GM19324 (cell line): ENCODE results near the gene METTL8.

Experiments used
- ATAC-seq: cut with Tn5 transposase; IDR thresholded peaks from one replicate; pipeline ENCODE4 v1.9.1; 2021; ENCODE audit warnings: mild to moderate bottlenecking, moderate library complexity; ENCODE audit not compliant: unreplicated experiment, low FRiP score

The METTL8 gene

DNA sequence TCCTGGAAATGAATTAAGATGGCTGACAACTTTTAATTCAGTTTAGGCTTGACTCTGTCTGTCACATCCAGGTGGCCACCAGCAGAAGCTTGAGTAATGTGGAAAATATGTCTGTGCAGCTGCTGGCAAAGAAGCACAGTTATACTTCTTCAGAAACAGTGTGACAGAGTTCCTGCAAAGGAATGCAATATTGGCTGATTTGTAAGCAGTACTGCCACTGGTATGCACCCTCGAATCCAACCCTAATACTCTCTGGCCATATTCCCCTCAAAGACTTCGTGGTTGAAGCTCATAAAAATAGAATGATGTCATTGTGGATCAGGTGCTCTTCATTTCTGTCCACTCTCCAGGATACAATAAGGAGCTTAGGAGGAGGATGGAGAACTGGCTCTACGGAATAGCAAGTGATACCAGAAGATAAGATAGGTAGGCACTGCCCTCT lies 86.2 kb downstream of the METTL8 start:
- peak; percentile 32 for ATAC-seq

DNA sequence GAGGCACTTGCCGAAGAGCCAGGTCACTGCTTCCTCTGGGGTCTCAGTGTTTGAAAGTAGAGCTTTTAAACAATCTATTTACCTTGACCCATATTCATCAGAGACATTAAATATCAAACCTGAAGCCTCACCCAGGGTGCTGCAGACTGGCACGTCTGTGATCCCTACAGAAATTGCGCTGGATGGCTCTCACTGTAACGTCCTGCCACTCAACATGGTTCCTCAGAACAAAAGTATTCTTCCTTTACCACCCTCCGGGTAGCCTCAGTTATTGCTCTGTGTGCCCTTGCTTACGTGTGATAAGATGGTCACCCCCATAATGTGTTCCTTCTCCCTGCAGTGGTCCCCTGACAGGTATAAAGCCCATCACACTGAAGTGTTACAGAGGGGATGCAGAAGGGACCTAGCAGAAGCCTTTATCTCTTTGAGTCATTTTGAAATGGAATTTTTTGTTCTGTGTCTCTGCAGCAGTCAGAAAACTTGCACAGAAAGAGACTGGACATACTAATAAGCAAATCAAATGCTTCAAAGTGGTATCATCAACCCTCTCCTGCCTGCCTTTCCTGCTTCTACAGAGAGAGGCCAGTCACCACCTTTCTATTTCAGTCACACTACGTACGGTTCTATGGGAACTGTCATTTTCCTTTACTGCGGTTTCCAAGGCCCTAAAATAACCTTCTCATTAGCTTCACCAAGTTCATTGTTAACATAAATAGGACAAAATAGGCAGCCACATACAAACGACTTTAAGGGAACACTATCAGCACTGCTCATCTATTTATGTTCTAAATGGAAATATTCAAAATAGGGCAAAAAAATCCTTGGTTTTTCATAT lies 86.8 kb downstream of the METTL8 start:
- ATAC-seq = peak; percentile 61

DNA sequence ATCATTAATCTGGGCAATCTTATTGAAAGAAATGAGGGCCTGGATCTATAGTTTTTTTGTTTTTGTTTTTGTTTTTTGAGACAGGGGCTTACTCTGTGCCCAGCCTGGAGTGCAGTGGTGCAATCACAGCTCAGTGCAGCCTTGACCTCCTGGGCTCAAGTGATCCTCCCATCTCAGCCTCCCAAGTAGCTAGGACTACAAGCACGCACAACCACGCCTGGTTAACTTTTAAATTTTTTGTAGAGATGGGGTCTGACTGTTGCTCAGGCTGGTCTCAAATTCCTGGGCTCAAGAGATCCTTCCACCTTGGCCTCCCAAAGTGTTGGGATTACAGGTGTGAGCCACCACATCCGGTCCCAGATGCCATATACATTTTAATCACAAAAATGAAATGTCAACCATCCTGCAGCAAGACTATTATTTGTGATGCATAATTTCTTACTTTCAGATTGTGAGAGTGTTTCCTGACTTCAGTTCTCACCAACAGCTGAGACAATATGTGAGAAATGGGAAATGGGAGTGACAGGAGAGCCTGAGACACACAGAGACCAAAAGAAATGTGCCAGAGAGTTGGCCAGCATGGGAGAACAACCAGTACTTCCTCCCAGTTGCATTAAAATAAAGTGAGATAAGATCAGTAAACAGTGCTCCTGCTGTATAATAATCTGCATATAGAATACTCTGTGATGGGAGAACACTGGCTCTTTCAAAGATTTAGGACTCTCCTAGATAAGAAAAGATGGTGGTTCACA lies 87.6 kb downstream of the METTL8 start:
- ATAC-seq = no peak

DNA sequence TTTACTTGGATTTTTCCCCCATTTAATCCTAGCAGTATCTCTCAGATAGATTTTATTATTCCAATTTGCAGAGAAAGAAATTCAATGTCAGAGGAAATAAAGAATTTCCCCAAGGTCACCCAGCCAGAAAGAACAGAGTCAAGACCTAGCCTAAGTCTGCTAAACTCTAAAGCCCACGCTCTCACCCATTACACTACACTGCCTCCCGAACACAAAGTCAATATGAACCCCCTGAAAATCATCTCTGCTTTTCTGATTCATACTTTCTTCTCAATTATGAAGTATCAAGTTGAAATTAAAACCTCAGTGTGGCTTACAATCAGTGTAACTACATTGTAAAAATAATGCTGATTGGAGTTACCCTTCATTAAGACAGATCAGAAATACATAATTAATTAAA lies 89.6 kb downstream of the METTL8 start:
- no peak for ATAC-seq

DNA sequence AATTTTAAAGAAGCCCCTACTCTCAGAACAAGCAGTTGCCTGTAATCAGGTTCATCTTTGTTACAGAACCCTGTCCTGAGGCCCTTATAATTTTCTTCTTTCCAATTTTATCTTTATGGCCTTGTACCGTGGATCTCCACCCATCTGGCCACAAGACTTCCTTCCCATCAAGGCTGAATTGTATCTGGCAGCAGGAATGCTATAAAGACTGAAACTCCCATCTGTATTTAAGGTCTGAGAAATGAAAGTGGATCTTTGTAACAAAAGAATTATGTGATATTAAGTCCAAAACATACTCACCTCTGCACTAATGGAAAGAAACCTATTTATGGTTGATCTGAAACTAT lies 91.8 kb downstream of the METTL8 start:
- no peak for ATAC-seq

DNA sequence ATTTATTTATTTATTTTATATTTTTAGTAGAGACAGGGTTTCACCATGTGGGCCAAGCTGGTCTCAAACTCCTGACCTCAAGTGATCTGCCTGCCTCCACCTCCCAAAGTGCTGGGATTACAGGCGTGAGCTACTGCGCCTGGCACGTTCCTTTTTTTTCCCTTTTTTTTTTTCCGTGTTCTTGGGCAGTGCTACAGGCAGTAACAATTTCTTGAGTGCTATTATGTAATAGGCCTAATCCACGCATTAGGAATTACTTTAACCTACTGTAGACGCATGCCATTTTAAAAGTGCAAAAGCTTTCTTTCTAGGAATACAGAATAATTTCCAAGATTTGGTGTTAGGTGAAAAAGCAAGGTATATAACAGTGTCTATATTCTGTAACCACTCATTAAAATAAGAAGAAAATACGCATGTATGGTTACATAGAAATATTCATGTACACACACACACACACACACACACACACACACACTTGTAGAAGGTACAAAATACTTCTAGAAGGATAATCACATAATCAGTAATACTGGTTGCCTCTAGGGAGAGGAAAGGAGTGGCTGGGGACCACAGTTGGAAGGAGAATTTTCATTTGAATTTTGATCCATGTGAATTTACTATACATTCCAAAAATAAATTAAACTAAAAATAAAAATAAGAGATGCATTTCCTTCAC lies 92.3 kb downstream of the METTL8 start:
- ATAC-seq = no peak

DNA sequence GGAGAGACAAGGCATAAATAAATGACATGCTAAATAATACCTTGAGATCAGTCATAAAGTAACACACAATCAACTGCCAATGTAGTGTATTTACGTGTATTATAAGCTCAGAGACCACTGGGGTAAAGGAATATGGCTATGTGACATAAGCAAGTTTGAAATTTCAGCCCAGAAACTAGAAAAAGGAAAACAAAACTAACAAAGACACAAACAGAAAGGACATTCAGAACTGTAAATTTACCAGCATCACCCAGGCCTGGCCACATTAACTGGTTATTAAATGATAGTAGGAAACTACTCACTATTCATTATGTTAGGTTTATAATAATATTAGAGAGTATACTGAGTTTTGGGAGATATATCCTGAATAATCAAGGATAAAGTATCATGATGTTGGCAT lies 98.8 kb downstream of the METTL8 start:
- ATAC-seq = no peak

DNA sequence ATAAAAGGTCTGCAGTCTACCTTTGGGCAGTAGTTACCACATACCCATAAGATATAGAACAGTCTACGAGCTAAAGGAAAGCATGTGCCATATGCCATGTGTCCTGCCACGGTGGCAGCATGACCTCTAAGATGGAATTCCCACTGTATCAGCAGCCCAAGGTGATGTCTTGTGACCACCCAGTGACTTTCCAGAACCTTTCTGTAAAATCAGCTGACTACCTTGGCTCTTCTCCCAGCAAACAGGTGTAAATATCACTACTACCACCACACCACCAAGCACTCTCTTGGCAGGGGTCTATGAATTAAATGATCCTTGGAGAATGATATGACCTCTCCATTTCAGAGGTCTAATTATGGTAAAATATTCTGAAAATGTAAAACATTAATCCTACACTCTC lies 99.6 kb downstream of the METTL8 start:
- no peak for ATAC-seq

DNA sequence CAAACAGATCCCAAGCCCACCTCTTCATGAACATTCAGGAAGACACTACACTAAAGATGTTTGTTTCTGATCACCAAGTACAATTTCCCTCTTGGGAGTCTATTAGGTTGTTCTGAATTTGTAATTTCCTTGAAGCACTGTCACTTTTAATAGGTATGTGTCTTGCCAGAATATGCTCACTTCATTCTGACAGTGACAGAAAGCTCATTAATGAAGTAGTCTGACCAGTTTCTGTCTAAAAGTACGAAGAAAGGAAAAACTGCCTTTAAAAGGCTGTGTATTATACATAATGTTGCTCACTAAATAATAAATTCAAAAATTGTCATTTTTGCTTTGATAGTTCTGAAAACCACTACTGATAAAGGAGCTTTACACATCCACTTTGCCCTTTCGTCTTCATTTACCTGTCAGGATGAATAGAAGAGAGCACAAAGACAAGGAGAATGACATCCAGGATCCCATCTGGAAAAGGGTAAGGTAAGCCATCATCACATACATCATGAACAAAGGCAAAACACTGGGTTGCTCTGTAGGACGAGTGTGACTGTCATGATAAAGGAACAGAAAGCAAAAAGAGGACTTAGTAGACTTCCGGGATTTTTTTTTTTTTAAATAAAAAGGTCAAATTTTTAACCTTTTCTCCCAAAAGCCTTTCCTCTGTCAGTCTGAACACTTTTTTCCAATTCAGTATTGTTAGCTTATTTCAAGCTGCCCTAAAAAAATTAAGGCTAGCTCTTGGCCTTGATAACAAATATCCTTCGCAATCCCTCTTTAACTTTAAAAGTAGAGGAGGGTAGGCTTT lies 103.4 kb downstream of the METTL8 start:
- ATAC-seq = no peak

DNA sequence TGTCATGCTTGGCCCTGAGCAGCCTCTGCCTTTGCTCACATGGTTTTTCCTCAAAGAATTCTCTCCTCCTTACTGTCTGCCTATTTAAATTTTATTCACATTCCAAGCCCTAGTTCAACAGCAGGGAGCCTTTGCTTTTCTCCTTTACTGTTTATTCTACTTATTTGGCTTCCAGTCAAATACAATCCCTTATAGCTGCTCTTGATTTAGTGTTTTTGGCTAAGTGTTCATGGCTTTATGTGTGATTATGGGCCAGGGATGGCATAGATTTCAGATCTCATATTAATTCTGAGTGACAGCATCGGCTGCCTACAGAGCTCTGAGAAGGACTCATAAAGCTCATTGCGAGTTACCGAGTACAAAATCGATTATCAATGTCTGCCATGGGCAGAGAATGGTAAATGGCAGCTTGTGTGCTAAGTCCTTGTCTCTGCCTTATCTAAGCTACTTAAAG lies 106.7 kb downstream of the METTL8 start:
- ATAC-seq = no peak

DNA sequence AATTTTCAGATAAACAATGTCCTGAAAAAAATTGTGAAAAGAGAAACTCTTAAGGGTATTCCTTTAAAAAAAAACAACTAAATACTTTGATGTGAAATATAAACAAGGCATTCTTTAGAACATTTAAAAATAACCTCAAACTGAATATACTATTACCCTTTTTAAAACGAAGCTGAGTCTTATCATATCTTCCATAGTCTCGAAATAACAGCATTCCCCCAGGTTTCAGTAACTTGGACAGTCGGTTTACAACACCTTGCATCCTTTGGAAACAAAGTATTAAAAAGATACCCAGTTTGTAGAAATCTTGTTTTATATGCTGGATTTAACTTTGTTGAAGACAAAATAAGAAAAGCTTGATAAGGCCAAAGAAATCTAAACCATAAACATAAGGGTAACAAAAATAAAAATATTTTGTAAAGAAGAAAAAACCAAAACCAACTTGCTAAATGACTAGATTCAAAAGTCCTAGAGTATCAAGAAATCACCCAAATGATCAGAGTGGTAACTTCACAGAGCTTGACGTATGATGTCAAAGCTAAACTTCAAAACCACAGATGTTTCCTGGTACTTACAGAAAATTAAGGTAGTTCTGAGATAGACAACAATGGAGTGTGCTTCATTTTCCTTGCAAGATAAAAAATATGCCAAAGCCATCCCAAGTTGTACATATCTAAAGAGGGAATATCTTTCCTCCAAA lies 107.8 kb downstream of the METTL8 start:
- ATAC-seq = no peak

DNA sequence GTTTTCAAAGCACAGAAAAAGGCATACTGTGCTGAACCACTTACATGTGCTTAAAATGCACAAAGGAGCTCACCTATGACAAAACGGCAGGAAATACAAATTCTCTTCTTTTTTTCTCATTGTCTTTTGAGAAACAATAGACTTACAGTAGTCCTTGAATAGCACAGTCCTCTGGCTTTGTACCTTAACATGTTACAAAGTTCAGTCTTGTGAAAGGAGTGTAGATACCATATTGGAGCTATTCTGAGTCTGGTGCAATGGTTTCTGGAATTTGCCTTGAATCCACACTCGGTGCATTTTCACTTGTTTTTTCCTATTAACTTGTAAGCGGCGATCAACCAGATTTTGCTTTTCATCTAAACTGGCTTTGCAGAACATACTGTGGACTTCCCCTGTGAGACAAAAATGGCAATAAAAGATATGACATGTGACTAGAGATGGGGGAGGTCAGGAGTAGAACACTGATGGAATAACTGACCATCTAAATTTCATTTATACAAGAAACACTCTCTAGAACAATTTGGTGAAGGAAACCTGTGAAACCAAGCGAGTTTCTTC lies 109.7 kb downstream of the METTL8 start:
- no peak for ATAC-seq

DNA sequence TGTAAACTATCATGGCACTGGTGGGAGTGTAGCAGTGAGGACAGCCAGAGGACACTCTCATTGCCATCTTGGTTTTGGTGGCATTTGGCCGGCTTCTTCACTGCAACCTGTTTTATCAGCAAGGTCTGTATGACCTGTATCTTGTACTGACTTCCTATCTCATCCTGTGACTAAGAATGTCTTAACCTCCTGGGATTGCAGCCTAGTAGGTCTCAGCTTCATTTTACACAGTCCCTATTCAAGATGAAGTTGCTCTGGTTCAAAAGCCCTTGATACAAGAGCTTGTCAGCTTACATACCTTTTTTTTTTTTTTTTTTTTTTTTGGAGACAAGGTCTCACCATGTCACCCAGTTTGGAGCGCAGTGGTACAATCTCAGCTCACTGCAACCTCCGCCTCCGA lies 110.9 kb downstream of the METTL8 start:
- ATAC-seq = no peak

DNA sequence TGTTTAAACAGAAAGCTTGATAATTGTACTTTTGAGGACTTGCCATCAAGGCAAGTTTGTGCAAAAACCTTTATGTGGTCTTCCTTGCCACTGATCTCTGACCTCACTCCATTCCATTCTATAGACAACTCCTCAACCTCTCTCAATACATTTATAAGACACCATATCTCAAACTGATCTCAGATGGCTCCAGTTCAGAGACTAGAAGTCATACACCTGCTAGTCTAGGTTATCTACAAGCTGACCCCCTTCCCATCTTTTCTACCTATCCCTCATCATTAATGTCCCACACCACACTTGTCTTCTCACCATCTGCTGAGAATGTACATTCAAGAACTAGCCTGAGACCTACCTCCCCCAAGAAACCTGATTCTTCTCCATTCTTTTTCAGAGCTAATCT lies 113.1 kb downstream of the METTL8 start:
- ATAC-seq = no peak

DNA sequence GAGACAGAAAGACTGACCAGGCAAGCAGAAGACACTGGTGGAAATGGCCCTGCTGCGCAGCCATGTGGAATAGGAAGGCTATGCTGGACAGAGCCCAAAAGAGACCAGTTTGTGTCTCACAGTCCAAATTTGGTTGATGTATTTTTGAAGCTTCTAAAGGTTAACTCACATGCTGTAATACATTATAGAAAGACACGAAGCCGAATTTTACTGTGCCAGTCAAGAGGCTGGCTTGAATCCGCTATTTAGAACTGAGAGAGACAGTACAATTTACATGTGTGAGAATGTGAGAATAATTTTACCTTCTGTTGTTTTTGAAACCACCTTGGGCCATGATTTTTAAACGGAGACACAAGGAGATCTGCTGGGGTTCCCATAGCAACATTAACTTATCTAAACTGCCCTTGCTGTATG lies 113.6 kb downstream of the METTL8 start:
- ATAC-seq = peak; percentile 47

DNA sequence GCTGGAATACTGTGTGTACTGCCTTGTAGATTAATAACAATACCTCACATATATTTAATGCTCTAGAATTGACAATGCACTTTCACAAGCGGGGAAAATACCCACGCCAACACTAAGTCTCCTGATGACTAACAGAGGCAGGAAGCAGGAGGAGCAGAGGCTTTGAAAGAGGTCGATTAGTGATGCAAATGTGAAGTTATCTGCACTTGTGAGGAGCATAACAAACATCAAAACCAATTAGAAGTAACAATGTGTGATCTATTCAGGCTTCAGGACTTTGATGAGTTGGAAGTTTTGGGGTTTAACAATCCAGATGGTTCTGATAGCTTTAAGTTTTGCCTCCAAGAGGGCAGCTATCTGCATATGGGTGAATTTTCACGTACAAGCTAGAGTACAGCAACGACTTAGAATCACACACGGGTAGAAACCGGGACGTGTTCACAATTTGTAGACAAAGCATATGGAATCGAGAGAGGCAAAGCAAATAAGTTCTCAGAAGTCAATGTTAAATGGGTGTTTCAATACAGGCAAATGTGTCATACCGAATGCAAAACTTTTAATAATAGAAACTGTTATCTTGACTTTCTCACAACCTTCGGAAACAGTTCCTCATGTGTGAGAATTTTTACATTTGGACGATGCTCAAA lies 114.5 kb downstream of the METTL8 start:
- ATAC-seq = peak; percentile 39

DNA sequence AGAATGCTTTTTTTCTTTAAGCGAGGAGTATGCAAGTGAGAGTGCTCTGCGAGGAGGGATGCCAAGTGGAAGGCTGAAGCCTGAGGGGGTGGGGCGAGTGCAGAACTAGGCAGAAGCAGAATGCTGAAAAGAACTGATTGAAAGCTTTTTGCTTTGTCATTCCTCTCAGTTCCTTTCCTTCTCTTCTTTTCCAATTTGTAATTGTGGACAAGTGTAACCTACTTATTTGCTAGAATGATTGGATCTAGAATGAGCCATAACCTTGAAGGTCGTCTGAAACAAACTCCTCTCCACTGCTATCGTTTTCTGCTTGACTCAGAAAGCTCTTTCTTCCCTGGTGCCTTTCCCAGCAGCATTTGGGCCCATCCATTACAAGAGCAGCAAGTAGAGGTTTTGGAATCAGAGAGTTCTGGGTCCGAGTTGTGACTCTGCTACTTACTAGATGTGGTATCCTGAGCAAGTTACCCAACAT lies 115.3 kb downstream of the METTL8 start:
- ATAC-seq = no peak

DNA sequence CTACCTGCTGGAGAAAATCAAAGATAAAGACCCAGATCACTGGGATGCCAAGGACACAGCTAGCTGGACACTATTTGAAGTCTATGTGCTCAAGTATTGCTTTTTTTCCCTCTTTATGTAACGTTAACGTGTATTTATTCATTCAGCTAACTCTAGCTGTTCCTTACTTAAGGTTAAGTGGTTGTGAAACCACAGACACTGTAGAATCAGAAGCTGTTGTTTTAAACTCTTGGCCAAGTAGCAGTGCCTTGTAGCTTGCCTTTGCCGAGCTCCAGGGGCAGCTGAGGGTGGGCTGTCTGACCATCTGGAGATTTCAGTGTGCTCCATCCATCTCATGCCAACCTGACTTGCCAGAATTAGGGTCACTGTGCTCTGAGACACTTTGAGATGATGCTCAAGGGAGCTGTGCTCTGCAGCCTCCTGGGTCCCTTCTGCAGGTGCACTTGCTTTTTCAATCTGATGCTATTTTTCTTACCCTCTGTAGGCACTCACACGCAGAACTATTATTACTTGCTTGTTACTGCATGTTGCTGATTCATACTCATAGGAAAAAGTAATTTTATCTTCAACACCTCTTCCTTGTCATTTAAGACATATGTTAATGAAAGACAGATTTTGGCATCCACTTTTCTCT lies 116.2 kb downstream of the METTL8 start:
- no peak for ATAC-seq
